ENCODE measurements around the gene SH3PXD2A.

Gene SH3PXD2A

DNA sequence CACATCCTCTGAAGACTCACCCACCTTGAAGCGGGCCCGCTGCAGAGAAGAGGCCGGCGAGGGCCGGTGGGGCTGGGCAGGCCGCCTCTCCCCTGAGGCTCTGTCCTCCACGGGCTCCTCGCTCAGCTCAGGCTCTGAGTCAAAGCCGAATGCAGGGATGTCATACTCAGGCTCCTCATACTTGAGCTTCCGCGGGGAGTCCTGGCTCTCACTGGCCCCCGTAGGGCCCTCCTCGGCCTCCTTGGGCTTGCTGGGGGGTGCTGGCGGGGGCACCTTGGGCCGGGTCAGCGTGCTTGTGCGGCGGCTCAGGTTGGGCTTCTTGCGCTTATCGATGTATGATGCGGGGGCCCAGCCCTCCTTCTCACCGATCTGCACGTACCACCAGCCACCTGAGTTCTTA, 252.0 kb downstream of the SH3PXD2A start:
- H3K27me3 ChIP-seq (replicated peaks; ENCODE audit: control insufficient read depth, insufficient read depth, low read length): no peaks in the 10 kb centered on the region
- H3K4me3 ChIP-seq (ENCODE audit: low read length): no peak overlapping the region
- H3K36me3 ChIP-seq (ENCODE audit: control insufficient read depth, insufficient read depth, low read length, severe bottlenecking): peaks cover 62% of the 10 kb centered on the region
- H3K9me3 ChIP-seq (ENCODE audit: control insufficient read depth, low read length): no peaks in the 10 kb centered on the region
- H3K4me1 ChIP-seq (ENCODE audit: control insufficient read depth, insufficient read depth, low read length): peaks cover 6% of the 10 kb centered on the region
- H3K9ac ChIP-seq (ENCODE audit: low read length): no peak overlapping the region
- no peak for DNase-seq (ENCODE audit: low read depth)

DNA sequence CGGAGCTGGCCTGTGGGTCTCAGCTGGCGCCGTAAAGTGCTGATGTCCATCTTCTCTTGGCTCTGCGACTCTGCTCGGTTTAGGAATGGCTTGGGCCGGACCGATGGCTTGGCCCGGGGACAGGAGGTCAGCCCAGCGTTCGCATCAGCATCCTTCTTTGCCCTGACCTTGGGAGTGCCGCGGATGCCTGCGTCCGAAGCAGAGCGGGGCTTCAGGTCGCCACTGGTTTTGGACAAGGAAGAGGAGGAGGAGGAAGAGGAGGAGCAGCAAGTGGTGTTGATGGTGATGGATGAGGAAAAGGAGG, 252.6 kb downstream of the SH3PXD2A start:
- Histone ChIP-seq H3K4me1 (ENCODE audit: control insufficient read depth, insufficient read depth, low read length) (peaks cover 8% of the 10 kb centered on the region), H3K9ac (ENCODE audit: low read length) (no peak overlapping the region), H3K27me3 (replicated peaks; ENCODE audit: control insufficient read depth, insufficient read depth, low read length) (no peaks in the 10 kb centered on the region), H3K4me3 (ENCODE audit: low read length) (no peak overlapping the region), H3K9me3 (ENCODE audit: control insufficient read depth, low read length) (no peaks in the 10 kb centered on the region), H3K36me3 (ENCODE audit: control insufficient read depth, insufficient read depth, low read length, severe bottlenecking) (peaks cover 62% of the 10 kb centered on the region)
- DNase-seq (ENCODE audit: low read depth): no peak

DNA sequence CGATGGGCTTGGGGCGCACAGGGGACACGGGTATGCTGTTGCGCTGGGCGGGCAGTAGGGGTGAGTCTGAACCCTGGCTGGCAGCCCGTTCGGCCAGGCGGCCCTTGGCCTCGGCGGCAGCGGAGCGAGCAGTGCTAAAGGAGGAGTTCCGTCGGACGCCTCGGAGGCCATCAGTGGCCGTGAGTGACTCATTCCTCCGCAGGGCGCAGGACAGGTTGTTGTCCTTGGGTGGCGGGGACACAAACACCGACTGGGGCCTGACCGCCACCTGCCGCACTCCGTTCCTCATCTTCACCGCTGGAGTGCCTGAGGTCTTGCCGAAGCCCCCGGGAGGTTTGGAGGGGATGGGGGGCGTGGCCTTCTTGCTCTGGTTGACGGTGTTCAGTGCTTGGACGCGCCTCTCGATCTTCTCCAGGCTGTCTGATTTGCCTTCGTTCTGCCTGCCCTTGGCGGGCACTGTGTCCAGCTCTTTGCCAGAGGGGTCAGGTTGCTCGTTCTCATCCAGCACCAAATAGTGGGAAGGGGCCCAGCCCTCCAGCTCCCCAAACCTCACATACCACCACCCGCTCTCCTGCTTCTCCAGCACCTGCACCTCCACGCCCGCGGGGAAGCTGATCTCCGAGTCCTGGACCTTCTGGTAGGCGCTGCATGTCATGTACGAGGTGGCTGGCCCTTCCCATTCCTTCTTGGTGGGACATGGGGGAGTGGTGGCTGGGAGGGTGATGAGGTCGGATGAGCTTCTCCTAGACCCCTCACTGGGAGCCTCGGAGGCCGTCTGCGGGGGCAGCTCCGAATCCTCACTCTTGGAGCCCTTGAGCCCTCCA, 253.1 kb downstream of the SH3PXD2A start:
- no peak for DNase-seq (ENCODE audit: low read depth)
- Histone ChIP-seq H3K9me3 (ENCODE audit: control insufficient read depth, low read length) (no peaks in the 10 kb centered on the region), H3K4me3 (ENCODE audit: low read length) (no peak overlapping the region), H3K36me3 (ENCODE audit: control insufficient read depth, insufficient read depth, low read length, severe bottlenecking) (peaks cover 62% of the 10 kb centered on the region), H3K27me3 (replicated peaks; ENCODE audit: control insufficient read depth, insufficient read depth, low read length) (no peaks in the 10 kb centered on the region), H3K4me1 (ENCODE audit: control insufficient read depth, insufficient read depth, low read length) (peaks cover 14% of the 10 kb centered on the region), H3K9ac (ENCODE audit: low read length) (no peak overlapping the region)

DNA sequence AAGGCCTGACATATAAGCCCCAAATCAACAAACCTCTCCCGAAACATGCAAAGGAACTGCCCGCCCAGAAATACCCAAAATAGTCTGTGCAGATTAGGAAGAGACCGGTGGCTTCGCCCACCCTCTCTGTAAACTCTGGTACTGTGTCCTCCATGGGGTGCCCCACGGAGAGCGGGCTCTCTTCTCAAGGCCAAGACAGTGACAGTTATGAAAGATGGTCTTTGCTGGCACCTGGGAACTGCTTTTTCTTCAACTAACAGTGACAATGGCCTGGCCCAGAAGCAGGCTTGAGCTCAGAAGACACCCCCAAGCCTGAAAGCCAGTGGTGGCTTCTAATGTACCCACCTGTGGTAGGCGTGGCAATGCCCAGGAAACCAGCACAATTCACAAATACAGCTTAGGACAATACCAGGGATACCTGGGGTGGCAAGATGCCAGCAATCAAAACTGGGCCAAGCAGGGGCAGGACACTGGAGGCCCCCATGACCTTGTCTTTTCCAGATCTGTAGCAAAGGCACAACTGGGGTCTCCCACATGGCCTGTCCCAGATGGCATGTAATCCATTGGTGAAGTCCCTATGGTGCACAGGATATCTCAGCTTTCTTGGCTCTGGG, 254.3 kb downstream of the SH3PXD2A start:
- H3K9me3 ChIP-seq (ENCODE audit: control insufficient read depth, low read length): no peaks in the 10 kb centered on the region
- peaks cover 21% of the 10 kb centered on the region for H3K4me1 ChIP-seq (ENCODE audit: control insufficient read depth, insufficient read depth, low read length)
- no peak for DNase-seq (ENCODE audit: low read depth)
- H3K27me3 ChIP-seq (replicated peaks; ENCODE audit: control insufficient read depth, insufficient read depth, low read length): no peaks in the 10 kb centered on the region
- no peak overlapping the region for H3K4me3 ChIP-seq (ENCODE audit: low read length)
- peaks cover 61% of the 10 kb centered on the region for H3K36me3 ChIP-seq (ENCODE audit: control insufficient read depth, insufficient read depth, low read length, severe bottlenecking)
- H3K9ac ChIP-seq (ENCODE audit: low read length): no peak overlapping the region

DNA sequence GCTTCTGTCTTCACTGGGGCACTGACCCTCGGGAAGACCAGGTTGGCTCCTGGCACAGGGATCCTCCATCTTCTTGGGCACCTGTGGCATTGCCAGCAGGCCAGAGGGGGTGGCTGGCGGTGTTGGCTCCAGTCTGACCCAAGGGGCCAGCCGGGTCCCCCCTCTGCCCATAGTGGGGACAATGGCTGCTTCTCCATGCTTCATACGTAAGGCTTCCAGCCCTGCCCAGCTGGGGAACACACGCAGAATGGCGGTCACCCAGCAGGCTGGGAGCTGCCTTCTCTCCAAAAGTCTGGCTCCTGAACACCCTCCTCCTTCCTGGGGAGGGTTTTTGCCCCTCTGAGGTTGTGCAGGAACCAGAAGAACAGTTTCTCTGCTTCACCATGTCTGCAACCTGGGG, 255.1 kb downstream of the SH3PXD2A start:
- H3K4me1 ChIP-seq (ENCODE audit: control insufficient read depth, insufficient read depth, low read length): peaks cover 15% of the 10 kb centered on the region
- no peak overlapping the region for H3K4me3 ChIP-seq (ENCODE audit: low read length)
- H3K9ac ChIP-seq (ENCODE audit: low read length): no peak overlapping the region
- no peak for DNase-seq (ENCODE audit: low read depth)
- H3K27me3 ChIP-seq (replicated peaks; ENCODE audit: control insufficient read depth, insufficient read depth, low read length): no peaks in the 10 kb centered on the region
- H3K9me3 ChIP-seq (ENCODE audit: control insufficient read depth, low read length): no peaks in the 10 kb centered on the region
- H3K36me3 ChIP-seq (ENCODE audit: control insufficient read depth, insufficient read depth, low read length, severe bottlenecking): peaks cover 54% of the 10 kb centered on the region

DNA sequence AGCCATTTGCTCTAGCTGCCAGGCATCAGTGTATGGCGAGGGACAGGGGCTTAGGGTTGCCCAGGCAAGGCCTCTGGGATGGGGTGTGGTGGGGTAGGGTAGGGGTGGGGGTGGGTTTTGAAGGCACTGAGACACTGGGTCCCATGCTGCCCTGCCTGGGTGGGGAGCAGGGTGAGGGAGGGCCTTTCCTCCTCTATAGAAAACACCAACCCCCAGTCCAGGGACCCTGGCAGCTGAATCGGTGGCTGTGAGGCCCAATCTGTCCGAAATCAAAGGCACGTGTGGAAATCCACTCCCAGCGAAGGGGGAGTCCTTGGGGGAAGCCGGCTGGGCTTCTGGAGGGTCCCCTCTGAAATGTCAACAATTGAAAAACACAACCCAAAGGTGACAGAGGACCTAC, 255.5 kb downstream of the SH3PXD2A start:
- Histone ChIP-seq H3K9me3 (ENCODE audit: control insufficient read depth, low read length) (no peaks in the 10 kb centered on the region), H3K27me3 (replicated peaks; ENCODE audit: control insufficient read depth, insufficient read depth, low read length) (no peaks in the 10 kb centered on the region), H3K4me3 (ENCODE audit: low read length) (no peak overlapping the region), H3K36me3 (ENCODE audit: control insufficient read depth, insufficient read depth, low read length, severe bottlenecking) (peaks cover 50% of the 10 kb centered on the region), H3K9ac (ENCODE audit: low read length) (no peak overlapping the region), H3K4me1 (ENCODE audit: control insufficient read depth, insufficient read depth, low read length) (peaks cover 14% of the 10 kb centered on the region)
- no peak for DNase-seq (ENCODE audit: low read depth)

DNA sequence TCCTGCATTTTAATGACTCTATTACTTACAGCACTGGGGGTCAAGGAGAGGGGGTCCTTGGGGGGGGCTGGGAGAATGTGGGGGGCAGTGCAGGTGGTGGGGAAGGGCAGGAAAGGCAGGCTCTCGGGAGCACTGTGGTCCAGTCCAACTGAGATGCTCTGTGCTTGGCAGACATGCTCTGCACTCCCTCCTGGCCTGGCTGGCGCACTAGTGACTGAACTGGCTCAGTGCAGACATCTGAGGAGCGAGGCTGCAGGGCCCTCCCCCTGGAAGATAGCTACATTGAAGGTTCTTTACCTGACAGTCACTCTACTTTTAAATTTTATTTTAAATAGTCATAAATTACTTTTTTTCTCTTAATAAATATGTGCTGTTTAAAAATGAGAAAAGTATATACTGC, 256.2 kb downstream of the SH3PXD2A start:
- DNase-seq (ENCODE audit: low read depth): no peak
- Histone ChIP-seq H3K9ac (ENCODE audit: low read length) (no peak overlapping the region), H3K4me3 (ENCODE audit: low read length) (no peak overlapping the region), H3K36me3 (ENCODE audit: control insufficient read depth, insufficient read depth, low read length, severe bottlenecking) (peaks cover 43% of the 10 kb centered on the region), H3K27me3 (replicated peaks; ENCODE audit: control insufficient read depth, insufficient read depth, low read length) (no peaks in the 10 kb centered on the region), H3K9me3 (ENCODE audit: control insufficient read depth, low read length) (no peaks in the 10 kb centered on the region), H3K4me1 (ENCODE audit: control insufficient read depth, insufficient read depth, low read length) (peaks cover 14% of the 10 kb centered on the region)

DNA sequence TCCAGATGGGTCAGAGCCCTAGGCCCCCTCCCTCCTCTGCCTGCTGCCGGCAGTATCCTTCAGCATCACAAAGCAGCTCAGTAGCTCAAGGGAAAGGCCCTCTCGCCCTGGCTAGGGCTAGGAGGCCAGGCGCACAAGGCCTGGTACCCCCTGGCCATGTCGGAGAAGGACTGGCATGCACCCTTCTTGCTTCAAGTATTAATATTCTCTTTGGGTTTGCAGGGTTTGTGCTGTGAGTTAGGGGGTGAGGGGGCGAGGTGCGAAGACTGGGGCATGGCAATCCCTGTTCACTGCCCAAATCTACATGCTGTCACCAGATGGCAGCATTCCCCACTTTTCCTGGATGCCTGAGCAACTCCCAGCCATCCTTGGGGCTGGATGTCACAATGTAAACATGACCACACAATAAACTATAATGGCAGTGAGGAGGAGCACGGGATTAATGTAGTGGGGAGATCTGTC, 256.7 kb downstream of the SH3PXD2A start:
- peaks cover 38% of the 10 kb centered on the region for H3K36me3 ChIP-seq (ENCODE audit: control insufficient read depth, insufficient read depth, low read length, severe bottlenecking)
- H3K4me1 ChIP-seq (ENCODE audit: control insufficient read depth, insufficient read depth, low read length): peaks cover 14% of the 10 kb centered on the region
- no peak overlapping the region for H3K4me3 ChIP-seq (ENCODE audit: low read length)
- peak; percentile 86 for DNase-seq (ENCODE audit: low read depth)
- H3K9me3 ChIP-seq (ENCODE audit: control insufficient read depth, low read length): no peaks in the 10 kb centered on the region
- no peak overlapping the region for H3K9ac ChIP-seq (ENCODE audit: low read length)
- no peaks in the 10 kb centered on the region for H3K27me3 ChIP-seq (replicated peaks; ENCODE audit: control insufficient read depth, insufficient read depth, low read length)

DNA sequence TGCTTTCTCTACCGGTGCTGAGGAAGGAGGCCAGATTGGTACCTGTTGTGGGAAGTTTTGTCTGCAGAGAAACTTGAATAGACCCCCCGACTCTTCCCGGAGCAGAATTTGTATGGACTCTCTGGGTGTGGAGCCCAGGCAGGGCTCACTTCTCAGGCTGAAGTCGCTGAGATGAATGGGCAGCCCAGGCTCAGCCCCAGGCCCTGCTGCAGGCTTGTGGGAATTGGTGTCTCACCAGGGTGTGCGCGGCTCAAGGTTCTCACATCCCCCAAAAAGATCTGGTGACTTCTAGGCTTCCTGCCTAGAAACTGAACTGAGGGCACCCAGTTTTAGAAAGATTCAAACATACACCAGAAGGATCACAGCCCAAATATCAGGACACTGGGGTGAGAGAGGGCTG, 258.4 kb downstream of the SH3PXD2A start:
- peaks cover 21% of the 10 kb centered on the region for H3K36me3 ChIP-seq (ENCODE audit: control insufficient read depth, insufficient read depth, low read length, severe bottlenecking)
- no peak overlapping the region for H3K4me3 ChIP-seq (ENCODE audit: low read length)
- no peaks in the 10 kb centered on the region for H3K27me3 ChIP-seq (replicated peaks; ENCODE audit: control insufficient read depth, insufficient read depth, low read length)
- H3K9ac ChIP-seq (ENCODE audit: low read length): peak overlapping the region; percentile 43
- no peaks in the 10 kb centered on the region for H3K9me3 ChIP-seq (ENCODE audit: control insufficient read depth, low read length)
- DNase-seq (ENCODE audit: low read depth): no peak
- peaks cover 14% of the 10 kb centered on the region for H3K4me1 ChIP-seq (ENCODE audit: control insufficient read depth, insufficient read depth, low read length)

DNA sequence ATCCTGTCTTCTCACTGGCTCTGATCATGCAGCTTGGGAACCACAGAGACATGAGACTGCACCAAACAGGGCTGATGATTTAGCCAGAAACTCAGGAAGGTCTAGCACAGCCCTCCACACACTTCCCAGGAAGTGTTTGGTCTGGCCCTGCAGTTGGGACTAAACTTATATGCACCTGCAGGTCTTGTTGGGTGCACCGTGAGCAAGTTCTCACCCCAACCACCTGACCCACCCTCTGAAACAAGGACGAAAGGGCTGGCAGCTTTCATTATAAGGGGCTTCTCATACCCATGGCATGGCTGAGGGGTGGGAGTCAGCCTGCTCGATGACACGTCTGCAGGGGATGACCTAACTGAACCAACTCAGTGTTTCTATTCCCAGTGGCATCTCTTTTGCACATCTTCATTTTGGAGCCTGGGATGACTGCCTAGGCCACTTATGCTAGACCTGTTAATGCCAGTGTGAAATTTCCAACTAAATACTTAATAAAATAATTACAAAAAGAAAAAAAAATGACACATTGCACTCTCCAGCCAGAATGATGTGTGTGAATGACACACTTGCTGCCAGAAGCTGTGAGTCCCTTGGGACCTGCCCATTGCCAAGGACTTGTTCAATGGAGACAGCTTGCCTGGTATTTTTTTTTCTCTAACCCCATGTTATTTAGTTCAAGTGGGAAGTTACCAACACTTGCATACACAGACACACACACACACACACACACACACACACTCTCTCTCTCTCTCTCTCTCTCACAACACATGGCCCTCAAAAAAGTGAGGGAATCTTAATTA, 259.2 kb downstream of the SH3PXD2A start:
- Histone ChIP-seq H3K4me1 (ENCODE audit: control insufficient read depth, insufficient read depth, low read length) (peaks cover 14% of the 10 kb centered on the region), H3K9ac (ENCODE audit: low read length) (peak overlapping the region; percentile 4), H3K9me3 (ENCODE audit: control insufficient read depth, low read length) (no peaks in the 10 kb centered on the region), H3K27me3 (replicated peaks; ENCODE audit: control insufficient read depth, insufficient read depth, low read length) (no peaks in the 10 kb centered on the region), H3K36me3 (ENCODE audit: control insufficient read depth, insufficient read depth, low read length, severe bottlenecking) (peaks cover 12% of the 10 kb centered on the region), H3K4me3 (ENCODE audit: low read length) (no peak overlapping the region)
- no peak for DNase-seq (ENCODE audit: low read depth)

DNA sequence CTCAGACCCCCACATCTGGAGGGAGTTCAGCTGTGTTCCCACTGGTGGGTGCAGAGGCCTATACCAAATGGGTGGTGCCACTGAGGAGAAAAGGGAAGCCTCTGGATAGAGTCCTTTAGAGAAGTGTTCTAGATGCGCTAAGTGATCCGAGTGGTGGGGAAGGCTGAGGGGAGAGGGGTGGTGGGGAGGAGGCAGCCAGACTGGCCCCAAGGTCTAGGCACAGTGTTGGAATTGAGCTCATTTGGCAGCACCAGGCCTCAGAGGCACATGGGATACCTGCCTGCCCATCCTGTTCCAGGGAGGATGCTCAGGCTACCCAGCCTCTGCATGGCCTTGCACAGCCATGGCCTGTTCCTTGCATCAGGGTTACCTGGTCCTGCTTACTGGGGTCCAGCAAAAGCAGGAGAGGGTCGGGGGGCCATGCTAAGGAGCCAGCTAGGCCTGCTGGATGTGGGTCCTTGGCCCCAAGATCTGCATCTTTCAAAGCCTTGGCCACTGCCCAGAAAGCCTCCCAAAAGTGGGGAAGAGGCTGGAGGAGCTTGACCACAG, 262.3 kb downstream of the SH3PXD2A start:
- Histone ChIP-seq H3K27me3 (replicated peaks; ENCODE audit: control insufficient read depth, insufficient read depth, low read length) (no peaks in the 10 kb centered on the region), H3K4me3 (ENCODE audit: low read length) (no peak overlapping the region), H3K36me3 (ENCODE audit: control insufficient read depth, insufficient read depth, low read length, severe bottlenecking) (no peaks in the 10 kb centered on the region), H3K4me1 (ENCODE audit: control insufficient read depth, insufficient read depth, low read length) (peaks cover 14% of the 10 kb centered on the region), H3K9me3 (ENCODE audit: control insufficient read depth, low read length) (no peaks in the 10 kb centered on the region), H3K9ac (ENCODE audit: low read length) (no peak overlapping the region)
- no peak for DNase-seq (ENCODE audit: low read depth)
